GM12878 (cell line): ENCODE results near the gene PRRC2B. TPM values are rescaled to one million over a fixed set of nuclear protein-coding genes. Genes with fewer than 3 reads are reported as not detected.

ENCODE experiments used
- DPF2 ChIP-seq: fragments of 450-650 bp; IDR thresholded peaks from 2 replicates; pipeline ENCODE4 v1.6.1; 2017; ENCODE audit warnings: mild to moderate bottlenecking
- FOXM1 ChIP-seq: IDR thresholded peaks from 2 replicates; pipeline ENCODE4 v1.6.1; 2012; ENCODE audit warnings: low read depth, mild to moderate bottlenecking, inconsistent platforms, low read length, moderate library complexity
- RFX5 ChIP-seq: IDR thresholded peaks from 2 replicates; pipeline ENCODE4 v1.6.1; 2011; ENCODE audit warnings: low read depth, low read length, improper control_type of control experiment
- SMAD5 ChIP-seq: IDR thresholded peaks from 2 replicates; pipeline ENCODE4 v1.6.1; 2016; ENCODE audit warnings: antibody characterized with exemption, low read depth
- SREBF2 ChIP-seq: IDR thresholded peaks from 2 replicates; pipeline ENCODE4 v1.6.1; 2012; ENCODE audit warnings: mild to moderate bottlenecking, low read length
- polyA plus RNA-seq, 11 experiments: library from polyadenylated mRNA; depleted of rRNA in 4 of 11; unstranded in 6 of 11; stranded (reverse) in 5 of 11; fragments of >200 nt; fragmentation: Nextera tagmentation in 4 of 11; fragmentation: Illumina TruSeq in 1 of 11; extraction: Ambion mirVana in 4 of 11; extraction: Trizol in 1 of 11; gene quantifications; 1 replicate in 1 of 11; 2 replicates in 10 of 11; pipeline versions ENCODE4 v1.2.1 to v1.2.3, GENCODE V29; 2011 to 2016; ENCODE audit warnings: inconsistent platforms in 2 of 11, missing spikeins in 2 of 11, low read depth in 1 of 11
- total RNA-seq, 4 experiments: library from RNA; depleted of rRNA in 3 of 4; stranded (reverse); fragments of >200 nt in 3 of 4; fragmentation: Illumina TruSeq in 1 of 4; extraction: Trizol in 1 of 4; gene quantifications; 2 replicates each; pipeline versions ENCODE4 v1.2.1 to v1.2.3, GENCODE V29; 2013 to 2021
- TF ChIP-seq, protein P1 (sequence below): IDR thresholded peaks from 2 replicates; pipeline ENCODE4 v1.6.1; 2012; ENCODE audit warnings: mild to moderate bottlenecking, low read depth, low read length
- TF ChIP-seq, protein P2 (sequence below): IDR thresholded peaks from 2 replicates; pipeline ENCODE4 v1.6.1; 2012; ENCODE audit warnings: low read length, inconsistent platforms
- TF ChIP-seq, protein P3 (sequence below): fragments of 450-650 bp; IDR thresholded peaks from 2 replicates; pipeline ENCODE4 v1.6.1; 2018; ENCODE audit warnings: borderline replicate concordance, mild to moderate bottlenecking; ENCODE audit not compliant: partially characterized antibody
- TF ChIP-seq, protein P4 (sequence below): fragments of 450-650 bp; IDR thresholded peaks from 2 replicates; pipeline ENCODE4 v1.6.1; 2017; ENCODE audit warnings: mild to moderate bottlenecking, moderate library complexity
- TF ChIP-seq, protein P5 (sequence below): fragments of 450-650 bp; formaldehyde crosslinking; IDR thresholded peaks from 2 replicates; pipeline ENCODE4 v1.5.0; 2022; ENCODE audit warnings: mild to moderate bottlenecking, missing genetic modification characterization
- TF ChIP-seq, protein P6 (sequence below): IDR thresholded peaks from 2 replicates; pipeline ENCODE4 v1.6.1; 2011; ENCODE audit warnings: borderline replicate concordance, low read depth, mild to moderate bottlenecking, moderate library complexity, mixed read lengths, low read length; ENCODE audit not compliant: insufficient read depth; ENCODE audit errors: extremely low read length

Gene PRRC2B
- total and polyA plus RNA-seq, 10 of the 15 experiments (the other 5 are each of a cell fraction or from before 2014, with no cell fraction given), result 0.84 to 155 (median 28.7) TPM

DNA sequence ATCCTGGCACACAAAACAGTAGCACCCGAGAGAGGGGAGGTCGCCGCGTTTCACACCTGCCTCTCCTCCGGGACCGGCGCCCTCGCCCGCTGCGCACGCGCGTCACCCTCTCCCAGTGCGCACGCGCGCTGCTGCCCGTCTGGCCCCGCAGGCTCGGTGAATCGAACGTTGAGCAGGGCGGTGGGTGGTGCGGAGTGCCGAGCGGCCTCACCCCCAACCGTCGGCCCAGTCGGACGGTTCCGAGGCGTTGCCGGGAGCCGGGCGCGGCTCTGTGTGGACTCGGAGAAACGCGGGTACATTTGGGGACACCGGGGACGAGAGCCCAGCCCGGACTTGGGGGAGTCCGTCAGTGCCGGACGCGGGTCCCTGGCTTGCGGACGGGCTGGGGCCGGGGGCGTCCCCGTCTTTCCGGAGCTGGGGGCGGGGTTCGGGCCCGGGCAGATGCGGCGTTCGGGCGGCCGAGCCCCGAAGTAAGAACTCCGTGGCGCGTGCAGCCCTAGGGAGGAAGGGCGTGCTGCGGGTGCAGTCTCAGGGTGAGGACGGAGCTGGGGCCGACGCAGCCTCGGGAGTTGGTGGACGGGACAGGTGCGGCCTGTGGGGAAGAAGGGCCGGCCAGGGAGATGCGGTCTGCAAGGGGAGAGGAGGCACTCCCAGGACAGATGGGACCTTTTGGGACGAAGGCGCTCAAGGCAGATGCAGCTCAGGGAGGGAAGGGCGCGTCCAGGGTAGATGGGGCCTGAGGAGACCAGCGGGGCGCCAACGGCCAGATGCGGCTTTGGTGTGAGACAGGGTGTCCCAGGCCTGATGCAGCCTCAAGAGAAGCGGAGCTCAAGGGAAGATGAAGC lies 109.1 kb downstream of the PRRC2B start, which contains the start of gene POMT1 (continued):
- TF ChIP-seq, protein P1, sequence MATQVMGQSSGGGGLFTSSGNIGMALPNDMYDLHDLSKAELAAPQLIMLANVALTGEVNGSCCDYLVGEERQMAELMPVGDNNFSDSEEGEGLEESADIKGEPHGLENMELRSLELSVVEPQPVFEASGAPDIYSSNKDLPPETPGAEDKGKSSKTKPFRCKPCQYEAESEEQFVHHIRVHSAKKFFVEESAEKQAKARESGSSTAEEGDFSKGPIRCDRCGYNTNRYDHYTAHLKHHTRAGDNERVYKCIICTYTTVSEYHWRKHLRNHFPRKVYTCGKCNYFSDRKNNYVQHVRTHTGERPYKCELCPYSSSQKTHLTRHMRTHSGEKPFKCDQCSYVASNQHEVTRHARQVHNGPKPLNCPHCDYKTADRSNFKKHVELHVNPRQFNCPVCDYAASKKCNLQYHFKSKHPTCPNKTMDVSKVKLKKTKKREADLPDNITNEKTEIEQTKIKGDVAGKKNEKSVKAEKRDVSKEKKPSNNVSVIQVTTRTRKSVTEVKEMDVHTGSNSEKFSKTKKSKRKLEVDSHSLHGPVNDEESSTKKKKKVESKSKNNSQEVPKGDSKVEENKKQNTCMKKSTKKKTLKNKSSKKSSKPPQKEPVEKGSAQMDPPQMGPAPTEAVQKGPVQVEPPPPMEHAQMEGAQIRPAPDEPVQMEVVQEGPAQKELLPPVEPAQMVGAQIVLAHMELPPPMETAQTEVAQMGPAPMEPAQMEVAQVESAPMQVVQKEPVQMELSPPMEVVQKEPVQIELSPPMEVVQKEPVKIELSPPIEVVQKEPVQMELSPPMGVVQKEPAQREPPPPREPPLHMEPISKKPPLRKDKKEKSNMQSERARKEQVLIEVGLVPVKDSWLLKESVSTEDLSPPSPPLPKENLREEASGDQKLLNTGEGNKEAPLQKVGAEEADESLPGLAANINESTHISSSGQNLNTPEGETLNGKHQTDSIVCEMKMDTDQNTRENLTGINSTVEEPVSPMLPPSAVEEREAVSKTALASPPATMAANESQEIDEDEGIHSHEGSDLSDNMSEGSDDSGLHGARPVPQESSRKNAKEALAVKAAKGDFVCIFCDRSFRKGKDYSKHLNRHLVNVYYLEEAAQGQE, result no peak; the same call in 1 of the 2 replicates
- TF ChIP-seq, protein P2, sequence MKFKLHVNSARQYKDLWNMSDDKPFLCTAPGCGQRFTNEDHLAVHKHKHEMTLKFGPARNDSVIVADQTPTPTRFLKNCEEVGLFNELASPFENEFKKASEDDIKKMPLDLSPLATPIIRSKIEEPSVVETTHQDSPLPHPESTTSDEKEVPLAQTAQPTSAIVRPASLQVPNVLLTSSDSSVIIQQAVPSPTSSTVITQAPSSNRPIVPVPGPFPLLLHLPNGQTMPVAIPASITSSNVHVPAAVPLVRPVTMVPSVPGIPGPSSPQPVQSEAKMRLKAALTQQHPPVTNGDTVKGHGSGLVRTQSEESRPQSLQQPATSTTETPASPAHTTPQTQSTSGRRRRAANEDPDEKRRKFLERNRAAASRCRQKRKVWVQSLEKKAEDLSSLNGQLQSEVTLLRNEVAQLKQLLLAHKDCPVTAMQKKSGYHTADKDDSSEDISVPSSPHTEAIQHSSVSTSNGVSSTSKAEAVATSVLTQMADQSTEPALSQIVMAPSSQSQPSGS, result no peak
- TF ChIP-seq, protein P3, sequence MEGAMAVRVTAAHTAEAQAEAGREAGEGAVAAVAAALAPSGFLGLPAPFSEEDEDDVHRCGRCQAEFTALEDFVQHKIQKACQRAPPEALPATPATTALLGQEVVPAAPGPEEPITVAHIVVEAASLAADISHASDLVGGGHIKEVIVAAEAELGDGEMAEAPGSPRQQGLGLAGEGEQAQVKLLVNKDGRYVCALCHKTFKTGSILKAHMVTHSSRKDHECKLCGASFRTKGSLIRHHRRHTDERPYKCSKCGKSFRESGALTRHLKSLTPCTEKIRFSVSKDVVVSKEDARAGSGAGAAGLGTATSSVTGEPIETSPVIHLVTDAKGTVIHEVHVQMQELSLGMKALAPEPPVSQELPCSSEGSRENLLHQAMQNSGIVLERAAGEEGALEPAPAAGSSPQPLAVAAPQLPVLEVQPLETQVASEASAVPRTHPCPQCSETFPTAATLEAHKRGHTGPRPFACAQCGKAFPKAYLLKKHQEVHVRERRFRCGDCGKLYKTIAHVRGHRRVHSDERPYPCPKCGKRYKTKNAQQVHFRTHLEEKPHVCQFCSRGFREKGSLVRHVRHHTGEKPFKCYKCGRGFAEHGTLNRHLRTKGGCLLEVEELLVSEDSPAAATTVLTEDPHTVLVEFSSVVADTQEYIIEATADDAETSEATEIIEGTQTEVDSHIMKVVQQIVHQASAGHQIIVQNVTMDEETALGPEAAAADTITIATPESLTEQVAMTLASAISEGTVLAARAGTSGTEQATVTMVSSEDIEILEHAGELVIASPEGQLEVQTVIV, result no peak
- no peak for TF ChIP-seq SREBF2
- no peak for TF ChIP-seq FOXM1
- no peak; the same call in 1 of the 2 replicates for TF ChIP-seq DPF2
- TF ChIP-seq, protein P4, sequence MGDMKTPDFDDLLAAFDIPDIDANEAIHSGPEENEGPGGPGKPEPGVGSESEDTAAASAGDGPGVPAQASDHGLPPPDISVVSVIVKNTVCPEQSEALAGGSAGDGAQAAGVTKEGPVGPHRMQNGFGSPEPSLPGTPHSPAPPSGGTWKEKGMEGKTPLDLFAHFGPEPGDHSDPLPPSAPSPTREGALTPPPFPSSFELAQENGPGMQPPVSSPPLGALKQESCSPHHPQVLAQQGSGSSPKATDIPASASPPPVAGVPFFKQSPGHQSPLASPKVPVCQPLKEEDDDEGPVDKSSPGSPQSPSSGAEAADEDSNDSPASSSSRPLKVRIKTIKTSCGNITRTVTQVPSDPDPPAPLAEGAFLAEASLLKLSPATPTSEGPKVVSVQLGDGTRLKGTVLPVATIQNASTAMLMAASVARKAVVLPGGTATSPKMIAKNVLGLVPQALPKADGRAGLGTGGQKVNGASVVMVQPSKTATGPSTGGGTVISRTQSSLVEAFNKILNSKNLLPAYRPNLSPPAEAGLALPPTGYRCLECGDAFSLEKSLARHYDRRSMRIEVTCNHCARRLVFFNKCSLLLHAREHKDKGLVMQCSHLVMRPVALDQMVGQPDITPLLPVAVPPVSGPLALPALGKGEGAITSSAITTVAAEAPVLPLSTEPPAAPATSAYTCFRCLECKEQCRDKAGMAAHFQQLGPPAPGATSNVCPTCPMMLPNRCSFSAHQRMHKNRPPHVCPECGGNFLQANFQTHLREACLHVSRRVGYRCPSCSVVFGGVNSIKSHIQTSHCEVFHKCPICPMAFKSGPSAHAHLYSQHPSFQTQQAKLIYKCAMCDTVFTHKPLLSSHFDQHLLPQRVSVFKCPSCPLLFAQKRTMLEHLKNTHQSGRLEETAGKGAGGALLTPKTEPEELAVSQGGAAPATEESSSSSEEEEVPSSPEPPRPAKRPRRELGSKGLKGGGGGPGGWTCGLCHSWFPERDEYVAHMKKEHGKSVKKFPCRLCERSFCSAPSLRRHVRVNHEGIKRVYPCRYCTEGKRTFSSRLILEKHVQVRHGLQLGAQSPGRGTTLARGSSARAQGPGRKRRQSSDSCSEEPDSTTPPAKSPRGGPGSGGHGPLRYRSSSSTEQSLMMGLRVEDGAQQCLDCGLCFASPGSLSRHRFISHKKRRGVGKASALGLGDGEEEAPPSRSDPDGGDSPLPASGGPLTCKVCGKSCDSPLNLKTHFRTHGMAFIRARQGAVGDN, result peak; percentile 58
- TF ChIP-seq, protein P5, sequence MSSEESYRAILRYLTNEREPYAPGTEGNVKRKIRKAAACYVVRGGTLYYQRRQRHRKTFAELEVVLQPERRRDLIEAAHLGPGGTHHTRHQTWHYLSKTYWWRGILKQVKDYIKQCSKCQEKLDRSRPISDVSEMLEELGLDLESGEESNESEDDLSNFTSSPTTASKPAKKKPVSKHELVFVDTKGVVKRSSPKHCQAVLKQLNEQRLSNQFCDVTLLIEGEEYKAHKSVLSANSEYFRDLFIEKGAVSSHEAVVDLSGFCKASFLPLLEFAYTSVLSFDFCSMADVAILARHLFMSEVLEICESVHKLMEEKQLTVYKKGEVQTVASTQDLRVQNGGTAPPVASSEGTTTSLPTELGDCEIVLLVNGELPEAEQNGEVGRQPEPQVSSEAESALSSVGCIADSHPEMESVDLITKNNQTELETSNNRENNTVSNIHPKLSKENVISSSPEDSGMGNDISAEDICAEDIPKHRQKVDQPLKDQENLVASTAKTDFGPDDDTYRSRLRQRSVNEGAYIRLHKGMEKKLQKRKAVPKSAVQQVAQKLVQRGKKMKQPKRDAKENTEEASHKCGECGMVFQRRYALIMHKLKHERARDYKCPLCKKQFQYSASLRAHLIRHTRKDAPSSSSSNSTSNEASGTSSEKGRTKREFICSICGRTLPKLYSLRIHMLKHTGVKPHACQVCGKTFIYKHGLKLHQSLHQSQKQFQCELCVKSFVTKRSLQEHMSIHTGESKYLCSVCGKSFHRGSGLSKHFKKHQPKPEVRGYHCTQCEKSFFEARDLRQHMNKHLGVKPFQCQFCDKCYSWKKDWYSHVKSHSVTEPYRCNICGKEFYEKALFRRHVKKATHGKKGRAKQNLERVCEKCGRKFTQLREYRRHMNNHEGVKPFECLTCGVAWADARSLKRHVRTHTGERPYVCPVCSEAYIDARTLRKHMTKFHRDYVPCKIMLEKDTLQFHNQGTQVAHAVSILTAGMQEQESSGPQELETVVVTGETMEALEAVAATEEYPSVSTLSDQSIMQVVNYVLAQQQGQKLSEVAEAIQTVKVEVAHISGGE (CRISPR knock-in tag), result no peak
- no peak for TF ChIP-seq RFX5
- TF ChIP-seq SMAD5, result no peak
- TF ChIP-seq, protein P6, sequence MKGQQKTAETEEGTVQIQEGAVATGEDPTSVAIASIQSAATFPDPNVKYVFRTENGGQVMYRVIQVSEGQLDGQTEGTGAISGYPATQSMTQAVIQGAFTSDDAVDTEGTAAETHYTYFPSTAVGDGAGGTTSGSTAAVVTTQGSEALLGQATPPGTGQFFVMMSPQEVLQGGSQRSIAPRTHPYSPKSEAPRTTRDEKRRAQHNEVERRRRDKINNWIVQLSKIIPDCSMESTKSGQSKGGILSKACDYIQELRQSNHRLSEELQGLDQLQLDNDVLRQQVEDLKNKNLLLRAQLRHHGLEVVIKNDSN, result no peak
